GM21825 (cell line): ENCODE measurements around the gene SLC25A47.
"Not testable (repeated sequence)": the region's sequence is repeated elsewhere in the genome, so short reads cannot be mapped to it uniquely, and the experiment has no call there.

ENCODE experiments used
- ATAC-seq: cut with Tn5 transposase; IDR thresholded peaks from one replicate; pipeline ENCODE4 v1.9.1; 2021; ENCODE audit warnings: mild to moderate bottlenecking, moderate library complexity; ENCODE audit not compliant: unreplicated experiment

SLC25A47 gene

GRCh38 chr14:100323121-100323941 is at the start of gene SLC25A47:
Gene SLC25A47 (plus strand): TSS chr14:100323339. CDS start chr14:100323415, 76 bp downstream.
- ATAC-seq: no peak

GRCh38 chr14:100274250-100274649 is 48.9 kb upstream of the SLC25A47 start:
- ATAC-seq: no peak

GRCh38 chr14:100275214-100275613 is 47.9 kb upstream of the SLC25A47 start:
- no peak for ATAC-seq

- no peak for ATAC-seq
These were observed 44.4 kb upstream of the SLC25A47 start for GRCh38 chr14:100278702-100279101.

- no peak for ATAC-seq
These were observed 44.0 kb upstream of the SLC25A47 start for GRCh38 chr14:100279133-100279532.

GRCh38 chr14:100279563-100279962 is 43.6 kb upstream of the SLC25A47 start:
- no peak for ATAC-seq

GRCh38 chr14:100281286-100282082 is 41.7 kb upstream of the SLC25A47 start:
- no peak for ATAC-seq

GRCh38 chr14:100282083-100282350 is 41.1 kb upstream of the SLC25A47 start:
- ATAC-seq: no peak

- ATAC-seq: no peak
These were observed 40.2 kb upstream of the SLC25A47 start for GRCh38 chr14:100282766-100283419.

- ATAC-seq: not testable (repeated sequence)
These were observed 39.7 kb upstream of the SLC25A47 start for GRCh38 chr14:100283436-100283835.

- ATAC-seq: no peak
These were observed 38.9 kb upstream of the SLC25A47 start for GRCh38 chr14:100283984-100284881.

GRCh38 chr14:100285021-100285912 is 37.9 kb upstream of the SLC25A47 start:
- ATAC-seq: peak; percentile 84

- no peak for ATAC-seq
These were observed 37.2 kb upstream of the SLC25A47 start for GRCh38 chr14:100285913-100286400.

- no peak for ATAC-seq
These were observed 36.5 kb upstream of the SLC25A47 start for GRCh38 chr14:100286484-100287191.

GRCh38 chr14:100287202-100287997 is 35.7 kb upstream of the SLC25A47 start:
- no peak for ATAC-seq

GRCh38 chr14:100287998-100288295 is 35.2 kb upstream of the SLC25A47 start:
- not testable (repeated sequence) for ATAC-seq

- no peak for ATAC-seq
These were observed 34.6 kb upstream of the SLC25A47 start for GRCh38 chr14:100288382-100289185.
